HUES6 (cell line): ENCODE measurements around the gene POU1F1.

ENCODE experiments used
- H3K27ac ChIP-seq: 2 replicates; pipeline ENCODE4 v1.7.0; 2013; ENCODE audit warnings: low read depth, mild to moderate bottlenecking, low read length, inconsistent platforms
- H3K27me3 ChIP-seq: 2 replicates; pipeline ENCODE4 v1.6.1; 2013; ENCODE audit warnings: low read length; ENCODE audit not compliant: control insufficient read depth, insufficient read depth
- H3K36me3 ChIP-seq: 2 replicates; pipeline ENCODE4 v1.6.1; 2013; ENCODE audit warnings: low read length; ENCODE audit not compliant: control insufficient read depth, insufficient read depth
- H3K4me1 ChIP-seq: 2 replicates; pipeline ENCODE4 v1.6.1; 2013; ENCODE audit warnings: low read length; ENCODE audit not compliant: control insufficient read depth, insufficient read depth
- H3K4me3 ChIP-seq: 2 replicates; pipeline ENCODE4 v1.5.1; 2013; ENCODE audit warnings: low read depth, low read length
- H3K9ac ChIP-seq: one replicate; pipeline ENCODE4 v1.6.1; 2013; ENCODE audit warnings: mild to moderate bottlenecking, low read length
- H3K9me3 ChIP-seq: 2 replicates; pipeline ENCODE4 v1.6.1; 2013; ENCODE audit warnings: low read depth, low read length; ENCODE audit not compliant: control insufficient read depth, insufficient read depth

Gene POU1F1

DNA sequence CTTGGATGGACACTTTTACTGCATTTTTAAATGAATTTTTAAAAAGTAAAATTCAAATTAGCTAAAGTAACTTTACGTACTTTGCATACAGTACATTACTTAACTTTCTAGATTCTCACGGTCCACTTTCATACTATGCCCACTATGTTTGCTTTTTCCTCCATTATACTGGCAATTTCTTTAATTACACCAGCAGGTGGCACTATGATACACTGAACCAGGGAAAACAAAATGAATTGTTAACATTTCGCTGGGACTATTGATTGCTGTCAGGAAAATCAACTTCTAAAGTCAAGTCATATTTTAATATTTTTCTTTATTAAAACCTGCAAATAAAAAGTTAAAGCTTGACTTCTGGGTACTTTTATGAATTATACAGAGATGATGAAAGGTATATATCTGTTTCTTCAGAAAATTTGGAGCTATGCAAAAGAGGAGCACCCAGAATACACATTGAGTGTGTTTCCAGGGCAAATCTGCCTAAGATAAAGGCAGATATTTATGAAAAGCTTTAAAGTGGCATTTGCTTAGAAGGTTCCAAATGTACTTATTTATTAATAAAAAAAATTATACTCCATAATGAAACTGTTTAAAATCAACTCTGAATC lies 21.8 kb upstream of the POU1F1 start:
- H3K36me3 ChIP-seq: no peaks in the 10 kb centered on the region

DNA sequence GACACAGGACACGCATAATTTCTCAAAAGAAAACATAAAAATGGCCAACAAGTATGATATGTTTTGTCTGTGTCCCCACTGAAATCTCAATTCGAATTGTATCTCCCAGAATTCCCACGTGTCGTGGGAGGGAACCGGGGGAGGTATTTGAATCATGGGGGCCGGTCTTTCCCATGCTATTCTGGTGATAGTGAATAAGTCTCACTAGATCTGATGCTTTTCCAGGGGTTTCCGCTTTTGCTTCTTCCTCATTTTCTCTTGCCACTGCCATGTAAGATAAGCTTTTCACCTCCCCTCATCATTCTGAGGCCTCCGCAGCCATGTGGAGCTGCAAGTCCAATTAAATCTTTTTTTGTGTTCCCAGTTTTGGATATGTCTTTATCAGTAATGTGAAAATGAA lies 12.1 kb upstream of the POU1F1 start:
- H3K27me3 ChIP-seq: no peaks in the 10 kb centered on the region
- no peaks in the 10 kb centered on the region for H3K36me3 ChIP-seq
- no peaks in the 10 kb centered on the region for H3K4me1 ChIP-seq
- H3K9me3 ChIP-seq: no peaks in the 10 kb centered on the region
- no peak overlapping the region for H3K27ac ChIP-seq
- H3K4me3 ChIP-seq: no peak overlapping the region
- no peak overlapping the region for H3K9ac ChIP-seq

More for the DNA sequence above, 21.8 kb upstream of the POU1F1 start:
- Histone ChIP-seq H3K4me1 (no peaks in the 10 kb centered on the region), H3K27me3 (no peaks in the 10 kb centered on the region), H3K9ac (no peak overlapping the region), H3K27ac (no peak overlapping the region), H3K4me3 (no peak overlapping the region), H3K9me3 (no peaks in the 10 kb centered on the region)

DNA sequence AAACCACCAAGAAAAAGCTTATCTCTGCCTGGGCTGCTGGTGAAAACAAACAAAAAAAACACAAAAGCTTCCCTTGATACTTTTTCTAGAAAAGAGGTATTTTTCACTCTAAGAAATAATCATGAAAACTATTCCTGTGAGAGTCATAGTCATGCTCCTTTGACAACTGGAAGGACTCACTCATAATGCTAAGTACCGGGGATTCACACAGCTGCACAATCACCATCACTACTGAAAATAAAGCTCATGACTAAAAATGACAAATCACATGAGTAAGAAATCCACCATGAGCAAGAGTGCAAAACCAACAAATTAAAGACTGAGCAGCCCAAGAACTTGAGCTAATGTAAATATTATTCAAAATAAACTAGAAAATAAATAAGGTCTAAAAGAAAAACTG lies 10.6 kb upstream of the POU1F1 start:
- Histone ChIP-seq H3K36me3 (no peaks in the 10 kb centered on the region), H3K27ac (no peak overlapping the region), H3K4me3 (no peak overlapping the region), H3K27me3 (no peaks in the 10 kb centered on the region), H3K4me1 (no peaks in the 10 kb centered on the region), H3K9me3 (no peaks in the 10 kb centered on the region), H3K9ac (no peak overlapping the region)

DNA sequence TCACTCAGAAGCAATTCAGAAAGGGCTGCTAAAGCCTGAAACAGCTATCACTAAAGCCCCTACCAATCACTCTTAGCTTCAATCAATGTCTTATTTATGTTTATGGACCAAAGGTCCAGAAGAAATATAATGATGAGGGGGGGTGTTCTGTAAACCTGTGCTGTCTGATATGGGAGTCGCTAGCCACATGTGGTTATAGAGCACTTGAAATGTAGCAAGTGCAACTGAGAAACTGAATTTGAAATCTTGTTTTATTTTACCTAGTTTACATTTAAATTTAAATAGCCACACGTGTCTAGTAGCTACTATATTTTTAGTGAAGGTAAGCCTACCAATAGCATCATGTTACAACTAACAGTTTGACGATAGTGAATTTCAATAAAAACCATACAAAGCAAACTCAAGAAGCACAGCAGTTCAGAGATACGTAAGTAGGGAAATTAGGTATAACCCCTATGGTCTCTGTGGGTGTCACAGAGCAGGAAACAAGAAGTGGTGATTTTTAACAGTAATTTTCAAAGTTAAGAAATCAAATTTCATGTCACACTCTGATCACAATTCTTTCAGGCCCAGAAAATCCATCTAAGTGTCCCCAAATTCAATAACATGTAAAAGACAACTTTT lies 3.6 kb downstream of the POU1F1 start:
- H3K27ac ChIP-seq: no peak overlapping the region
- no peak overlapping the region for H3K9ac ChIP-seq
- no peak overlapping the region for H3K4me3 ChIP-seq
- no peaks in the 10 kb centered on the region for H3K36me3 ChIP-seq
- H3K9me3 ChIP-seq: no peaks in the 10 kb centered on the region
- H3K27me3 ChIP-seq: no peaks in the 10 kb centered on the region
- no peaks in the 10 kb centered on the region for H3K4me1 ChIP-seq

DNA sequence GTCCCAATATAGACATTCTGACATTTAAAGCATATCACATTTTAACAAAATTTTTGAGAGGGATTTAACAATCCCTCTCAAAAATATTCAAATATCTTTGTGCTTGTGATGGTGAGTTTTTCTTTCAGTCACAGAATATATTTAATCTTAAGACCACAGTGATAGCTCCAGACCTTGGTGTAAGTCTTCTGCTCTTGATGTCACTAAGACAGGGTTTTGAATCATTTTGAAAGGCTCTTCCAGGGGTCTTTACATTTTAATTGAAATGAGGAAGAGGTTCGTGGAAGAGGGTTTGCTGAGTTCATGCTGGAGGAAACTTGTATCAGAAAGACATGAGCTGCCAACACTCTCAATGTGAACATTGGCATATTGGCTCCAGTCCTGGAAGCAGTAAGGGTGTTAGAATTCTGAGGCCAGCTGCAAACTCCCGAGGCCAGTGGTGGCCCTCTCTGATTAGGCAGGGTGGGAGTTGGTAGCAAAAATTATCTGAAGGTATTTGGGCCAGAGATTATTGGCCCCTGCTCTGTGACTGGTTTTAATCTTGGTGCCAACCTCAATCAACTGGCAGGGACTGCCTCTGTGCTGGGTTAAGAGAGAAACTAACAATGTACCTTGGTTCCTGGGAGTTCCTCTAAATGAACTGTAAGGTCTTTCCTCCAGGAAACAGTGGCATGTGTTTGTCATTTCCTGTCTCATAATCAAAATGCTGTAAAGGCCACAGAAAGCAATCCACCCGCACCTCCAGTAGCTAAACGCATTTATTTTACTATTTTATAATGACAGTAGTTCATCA lies 5.3 kb downstream of the POU1F1 start:
- no peaks in the 10 kb centered on the region for H3K36me3 ChIP-seq
- no peaks in the 10 kb centered on the region for H3K27me3 ChIP-seq
- H3K9me3 ChIP-seq: no peaks in the 10 kb centered on the region
- H3K4me3 ChIP-seq: no peak overlapping the region
- H3K4me1 ChIP-seq: no peaks in the 10 kb centered on the region
- H3K9ac ChIP-seq: no peak overlapping the region
- H3K27ac ChIP-seq: no peak overlapping the region

DNA sequence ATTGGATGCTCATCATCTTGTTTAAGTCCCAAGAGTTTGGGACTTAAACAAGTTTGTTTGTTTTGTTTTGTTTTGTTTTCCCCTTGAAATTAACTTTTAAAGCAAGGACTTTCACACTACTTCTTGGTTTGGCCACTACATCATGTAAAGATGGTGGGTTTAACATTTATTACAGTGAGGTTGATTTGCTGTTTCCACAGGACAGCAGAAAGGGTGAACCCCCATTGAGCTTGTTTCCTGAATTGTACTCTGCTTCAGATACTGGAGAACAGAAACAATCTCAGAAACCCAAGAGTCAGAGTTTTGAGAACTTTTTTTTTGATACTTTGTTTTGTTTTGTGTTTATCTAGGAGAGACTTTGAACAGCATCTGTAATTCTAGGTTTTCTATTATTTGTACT lies 6.7 kb downstream of the POU1F1 start:
- Histone ChIP-seq H3K9ac (no peak overlapping the region), H3K4me3 (no peak overlapping the region), H3K4me1 (no peaks in the 10 kb centered on the region), H3K27ac (no peak overlapping the region), H3K36me3 (no peaks in the 10 kb centered on the region), H3K27me3 (no peaks in the 10 kb centered on the region), H3K9me3 (no peaks in the 10 kb centered on the region)

DNA sequence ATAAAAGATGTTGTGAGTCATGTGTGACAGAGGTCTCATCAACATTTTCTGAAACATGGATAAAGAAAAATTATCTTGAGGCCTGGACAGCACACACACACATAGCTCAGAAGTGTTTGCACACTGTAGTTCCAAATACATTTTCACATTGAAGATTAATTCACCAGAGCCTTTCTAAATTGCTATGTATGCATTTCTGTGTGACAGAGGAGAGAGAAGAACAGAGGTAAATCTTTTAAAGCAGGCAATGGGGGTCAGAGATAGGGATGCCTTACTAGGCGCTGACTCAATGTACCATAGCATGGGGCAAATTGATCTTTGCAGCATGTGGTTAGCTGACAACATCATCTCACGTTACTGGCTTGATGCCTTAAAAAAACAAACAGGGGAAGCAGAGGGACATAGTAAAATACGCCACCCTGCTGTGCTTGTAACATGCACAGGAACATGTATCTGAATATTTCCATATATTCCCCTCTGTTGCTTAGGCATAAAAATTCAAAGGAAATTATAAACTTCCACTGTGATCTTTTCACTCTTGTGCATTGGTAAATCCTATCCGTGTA lies 7.7 kb downstream of the POU1F1 start:
- no peaks in the 10 kb centered on the region for H3K9me3 ChIP-seq
- no peak overlapping the region for H3K27ac ChIP-seq
- no peaks in the 10 kb centered on the region for H3K27me3 ChIP-seq
- H3K36me3 ChIP-seq: no peaks in the 10 kb centered on the region
- H3K4me3 ChIP-seq: no peak overlapping the region
- no peaks in the 10 kb centered on the region for H3K4me1 ChIP-seq
- no peak overlapping the region for H3K9ac ChIP-seq

DNA sequence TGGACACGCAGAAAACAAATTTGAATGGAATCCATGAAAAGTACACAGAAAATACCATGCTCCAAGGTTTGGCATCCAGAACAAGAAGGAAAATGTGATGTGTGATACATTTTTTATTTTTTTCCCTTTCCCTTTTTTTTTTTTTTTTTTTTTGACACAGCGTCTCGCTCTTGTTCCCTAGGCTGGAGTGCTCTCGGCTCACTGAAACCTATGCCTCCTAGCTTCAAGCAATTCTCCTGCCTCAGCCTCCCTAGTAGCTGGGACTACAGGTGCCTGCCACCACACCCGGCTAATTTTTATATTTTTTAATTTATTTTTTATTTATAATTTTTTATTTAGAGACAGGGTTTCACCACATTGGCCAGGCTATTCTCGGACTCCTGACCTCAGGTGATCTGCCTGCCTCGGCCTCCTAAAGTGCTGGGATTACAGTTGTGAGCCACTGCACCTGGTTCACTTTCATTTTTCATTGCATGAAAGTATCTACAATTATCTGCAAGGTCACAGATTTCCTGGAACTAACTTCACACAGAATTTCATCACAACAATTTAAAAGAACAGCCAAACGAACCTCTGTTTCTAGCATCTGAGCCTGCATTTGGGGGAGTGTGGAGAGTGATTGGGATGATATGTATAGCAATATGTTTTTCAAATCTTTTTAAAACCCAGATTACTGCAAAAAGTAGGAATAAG lies 8.3 kb downstream of the POU1F1 start:
- no peaks in the 10 kb centered on the region for H3K9me3 ChIP-seq
- H3K27me3 ChIP-seq: no peaks in the 10 kb centered on the region
- no peaks in the 10 kb centered on the region for H3K36me3 ChIP-seq
- no peak overlapping the region for H3K9ac ChIP-seq
- no peak overlapping the region for H3K4me3 ChIP-seq
- no peak overlapping the region for H3K27ac ChIP-seq
- no peaks in the 10 kb centered on the region for H3K4me1 ChIP-seq

DNA sequence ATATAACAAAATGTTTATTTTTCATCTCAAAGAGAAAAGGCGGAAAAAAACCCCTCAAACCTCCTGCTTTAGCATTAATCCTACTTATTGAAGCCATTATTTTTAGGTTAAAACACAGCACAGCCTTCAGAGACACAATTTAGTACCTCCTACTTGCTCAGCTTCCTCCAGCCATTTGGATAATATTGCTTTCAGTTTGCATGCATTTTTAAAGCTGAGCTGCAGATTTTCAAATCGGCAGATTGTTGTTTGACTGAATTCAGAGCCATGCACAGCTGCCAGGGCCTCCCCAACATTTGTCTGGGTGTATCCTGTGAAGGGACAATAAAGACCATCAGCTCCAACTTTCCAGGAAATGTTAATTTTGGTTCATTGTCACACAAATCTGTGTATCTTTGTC lies 14.5 kb downstream of the POU1F1 start:
- Histone ChIP-seq H3K4me1 (no peaks in the 10 kb centered on the region), H3K9me3 (no peaks in the 10 kb centered on the region), H3K9ac (no peak overlapping the region), H3K27ac (no peak overlapping the region), H3K27me3 (no peaks in the 10 kb centered on the region), H3K36me3 (no peaks in the 10 kb centered on the region), H3K4me3 (no peak overlapping the region)

DNA sequence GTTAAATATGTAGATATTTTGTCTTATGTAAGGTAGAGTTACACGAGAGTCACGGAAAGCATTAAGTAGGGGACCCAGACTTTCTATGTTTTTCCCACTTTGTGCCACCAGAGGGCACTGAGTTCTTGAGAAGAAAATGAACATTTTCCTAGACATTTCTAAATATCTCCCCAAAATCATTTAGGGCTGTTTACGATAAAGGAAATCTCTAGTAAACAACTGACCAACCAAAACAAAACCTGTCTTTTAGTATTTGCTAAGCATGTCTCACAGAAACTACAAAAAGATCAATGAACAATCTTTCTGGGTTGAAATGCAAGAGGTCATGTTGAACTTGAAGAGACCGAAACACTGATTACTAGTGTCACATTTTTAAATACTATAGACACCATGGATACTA lies 16.1 kb downstream of the POU1F1 start:
- Histone ChIP-seq H3K9me3 (no peaks in the 10 kb centered on the region), H3K4me1 (no peaks in the 10 kb centered on the region), H3K36me3 (no peaks in the 10 kb centered on the region), H3K27ac (no peak overlapping the region), H3K27me3 (no peaks in the 10 kb centered on the region), H3K4me3 (no peak overlapping the region), H3K9ac (no peak overlapping the region)

DNA sequence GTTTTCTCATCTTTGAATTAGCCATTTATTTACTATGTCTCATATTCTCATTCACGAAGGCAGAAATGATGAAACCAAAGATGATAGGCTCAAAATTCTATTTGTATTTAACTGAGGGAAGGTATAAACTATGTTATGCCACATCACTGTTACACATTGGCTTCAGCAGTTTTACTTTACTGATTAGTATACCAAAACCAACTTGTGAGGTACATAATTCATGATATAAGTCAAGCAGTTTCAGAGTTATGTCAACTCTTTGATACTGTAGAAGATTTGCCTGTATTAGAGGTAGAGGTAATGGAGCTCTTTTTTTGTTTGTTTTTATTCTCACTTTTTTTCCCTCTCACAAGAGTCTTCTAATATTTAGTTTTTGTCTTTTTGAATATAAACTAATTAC lies 26.4 kb downstream of the POU1F1 start:
- H3K27me3 ChIP-seq: no peaks in the 10 kb centered on the region
- H3K9me3 ChIP-seq: no peaks in the 10 kb centered on the region
- no peak overlapping the region for H3K9ac ChIP-seq
- H3K36me3 ChIP-seq: peaks cover 47% of the 10 kb centered on the region
- H3K4me1 ChIP-seq: no peaks in the 10 kb centered on the region
- H3K4me3 ChIP-seq: no peak overlapping the region
- no peak overlapping the region for H3K27ac ChIP-seq
